ENCODE data around the gene PARN. TPM values are rescaled to one million over a fixed set of nuclear protein-coding genes. Genes with fewer than 3 reads are reported as not detected.

PARN gene
- total RNA-seq, 1 experiment from 2014 or later: 56.2 TPM

GRCh38 chr16:14672403-14672971, 42.4 kb upstream of the PARN start:
- Histone ChIP-seq H4K20me1 (ENCODE audit: control insufficient read depth, insufficient read depth, insufficient read length) (no peaks in the 10 kb centered on the region), H2AK5ac (ENCODE audit: insufficient read length, low read length) (no peak overlapping the region), H3K4ac (ENCODE audit: low read depth, low read length) (no peak overlapping the region), H3K23me2 (ENCODE audit: insufficient read length, low read depth, low read length, poor library complexity, severe bottlenecking) (no peaks in the 10 kb centered on the region), H2AFZ (ENCODE audit: low read length) (no peak overlapping the region), H3K4me2 (ENCODE audit: insufficient read depth, insufficient read length, low read length) (no peak overlapping the region), H2BK5ac (ENCODE audit: insufficient read length, low read length) (no peak overlapping the region), H3K14ac (ENCODE audit: insufficient read depth, low read length) (no peak overlapping the region), H3K79me2 (ENCODE audit: insufficient read depth, low read length) (no peaks in the 10 kb centered on the region), H3K56ac (ENCODE audit: insufficient read length, low read depth, low read length) (no peak overlapping the region), H3K4me1 (ENCODE audit: insufficient read depth, low read length) (no peaks in the 10 kb centered on the region), H2BK15ac (ENCODE audit: low read depth, low read length) (no peak overlapping the region), H3K27ac (ENCODE audit: insufficient read length, low read depth, low read length) (no peak overlapping the region), H3K18ac (ENCODE audit: insufficient read length, low read depth, low read length) (no peak overlapping the region), H4K91ac (ENCODE audit: insufficient read length, low read depth, low read length) (no peak overlapping the region), H4K8ac (replicated peaks; ENCODE audit: insufficient read length, low read depth, low read length) (no peak overlapping the region), H2BK120ac (ENCODE audit: low read depth, low read length, poor library complexity, severe bottlenecking) (no peak overlapping the region), H4K5ac (ENCODE audit: insufficient read length, low read depth, low read length) (no peak overlapping the region), H3K9me3 (ENCODE audit: control insufficient read depth, low read depth, low read length) (no peaks in the 10 kb centered on the region), H3K79me1 (ENCODE audit: insufficient read depth, low read depth, low read length, poor library complexity, severe bottlenecking) (no peaks in the 10 kb centered on the region), H2BK12ac (ENCODE audit: insufficient read length, low read depth, low read length) (no peak overlapping the region), H3K9ac (ENCODE audit: extremely low read depth, insufficient read length, low read length) (no peak overlapping the region), H3K27me3 (ENCODE audit: insufficient read depth, low read length) (no peaks in the 10 kb centered on the region), H2BK20ac (ENCODE audit: low read depth, low read length, poor library complexity, severe bottlenecking) (no peak overlapping the region), H3K23ac (ENCODE audit: insufficient read length, low read depth, low read length) (no peak overlapping the region), H3T11ph (ENCODE audit: low read length) (no peak overlapping the region)
- Mint-ChIP-seq H3K36me3 (ENCODE audit: insufficient read depth in 1 of 3, low read depth in 3 of 3) (peaks cover 3 to 17% (median 12%) of the 10 kb centered on the region in 3 experiments; a peak in 6 of 7 replicates), H3K27ac (no peak overlapping the region), H3K4me1 (no peaks in the 10 kb centered on the region), H3K27me3 (ENCODE audit: low read depth) (no peaks in the 10 kb centered on the region; the same call in 1 of the 2 replicates), H3K4me3 (no peak overlapping the region), H3K9me3 (no peaks in the 10 kb centered on the region)
- no CpG with 5 or more reads among the region's 7 CpGs for WGBS (ENCODE audit: extremely low coverage, insufficient read length, low lambda C conversion rate)
- no peak for DNase-seq
- no peak for TF ChIP-seq CTCF (conservative IDR thresholded peaks at IDR 0.05)
